ENCODE results near the gene GALR2. TPM values are rescaled to one million over a fixed set of nuclear protein-coding genes. Genes with fewer than 3 reads are reported as not detected.
"Not testable (repeated sequence)": the region's sequence is repeated elsewhere in the genome, so short reads cannot be mapped to it uniquely, and the experiment has no call there.

The GALR2 gene
- total and polyA plus RNA-seq, 8 donors: 0.48 TPM; not detected in 7

- peaks cover 0 to 24% (median 6%) of the 10 kb centered on the region in 4 donors for H3K4me1 ChIP-seq
- peaks cover 69 to 81% (median 76%) of the 10 kb centered on the region in 4 donors for H3K36me3 ChIP-seq
- DNase-seq: no peak
Observed at GRCh38 chr17:76040376-76040775, 34.2 kb upstream of the GALR2 start.

DNA sequence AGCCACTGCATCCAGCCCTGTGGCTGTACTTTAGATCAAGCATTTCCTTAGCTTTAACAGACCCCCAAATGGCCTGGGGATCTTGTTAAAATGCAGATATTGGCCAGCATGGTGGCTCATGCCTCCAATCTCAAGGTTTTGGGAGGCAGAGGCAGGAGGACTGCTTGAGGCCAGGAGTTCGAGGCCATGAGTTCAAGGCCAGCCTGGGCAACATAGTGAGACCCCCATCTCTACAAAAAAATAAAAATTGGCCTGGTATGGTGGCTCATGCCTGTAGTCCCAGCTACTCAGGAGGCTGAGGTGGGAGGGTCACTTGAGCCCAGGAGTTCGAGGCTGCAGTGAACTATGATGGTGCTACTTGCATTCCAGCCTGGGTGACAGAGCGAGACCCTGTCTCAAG, 31.7 kb upstream of the GALR2 start:
- H3K9me3 ChIP-seq; DNase-seq; H3K4me3 ChIP-seq; H3K27me3 ChIP-seq; H3K27ac ChIP-seq; H3K4me1 ChIP-seq; intact Hi-C loops (cut with DNase I; ENCODE audit: low total_unique reads): not testable (repeated sequence)
- H3K36me3 ChIP-seq: peaks cover 93 to 100% (median 99%) of the 10 kb centered on the region in 4 donors
- 94 to 100% (median 98%) methylated on average over 3 of the region's 3 CpGs for WGBS, 5 donors

More at GRCh38 chr17:76040376-76040775, 34.2 kb upstream of the GALR2 start:
- TF ChIP-seq CTCF (IDR thresholded peaks at IDR 0.05): no peak
- no peak for TF ChIP-seq POLR2A (IDR thresholded peaks at IDR 0.05)
- no peak for TF ChIP-seq POLR2AphosphoS5 (IDR thresholded peaks at IDR 0.05)
- no peak for TF ChIP-seq EP300 (IDR thresholded peaks at IDR 0.05)
- Histone ChIP-seq H3K4me3 (no peak overlapping the region), H3K9me3 (no peaks in the 10 kb centered on the region), H3K27me3 (no peaks in the 10 kb centered on the region), H3K27ac (peak overlapping the region in 1 of 5 donors; percentile 77)
- WGBS, 5 donors: 72 to 83% (median 77%) methylated on average over 6 of the region's 6 CpGs
- intact Hi-C loops (cut with DNase I; ENCODE audit: low total_unique reads): no loop called here

DNA sequence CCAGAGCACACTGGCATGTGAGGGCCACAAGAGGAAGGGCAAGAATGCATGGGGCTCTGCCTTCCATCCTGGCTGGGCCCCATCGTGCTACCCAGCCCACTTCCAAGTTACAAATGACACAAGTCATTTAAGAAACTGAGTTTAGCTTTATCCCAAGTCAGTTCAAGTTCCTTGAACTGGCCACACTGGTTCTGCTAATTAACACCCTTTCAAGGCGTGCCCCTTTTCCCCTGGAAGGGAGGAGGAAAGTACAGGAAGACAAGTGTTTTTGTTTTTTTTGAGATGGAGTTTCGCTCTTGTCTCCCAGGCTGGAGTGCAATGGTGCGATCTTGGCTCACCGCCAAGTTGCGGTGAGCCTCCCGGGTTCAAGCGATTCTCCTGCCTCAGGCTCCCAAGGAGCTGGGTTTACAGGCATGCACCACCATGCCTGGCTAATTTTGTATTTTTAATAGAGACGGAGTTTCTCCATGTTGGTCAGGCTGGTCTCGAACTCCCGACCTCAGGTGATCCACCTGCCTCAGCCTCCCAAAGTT, 30.0 kb upstream of the GALR2 start:
- H3K4me3 ChIP-seq; intact Hi-C loops (cut with DNase I; ENCODE audit: low total_unique reads); H3K4me1 ChIP-seq; H3K27ac ChIP-seq; H3K27me3 ChIP-seq; H3K9me3 ChIP-seq; DNase-seq: not testable (repeated sequence)
- 76 to 82% (median 80%) methylated on average over 9 to 11 of the region's 11 CpGs for WGBS, 5 donors
- H3K36me3 ChIP-seq: peaks cover 99 to 100% (median 100%) of the 10 kb centered on the region in 4 donors

DNA sequence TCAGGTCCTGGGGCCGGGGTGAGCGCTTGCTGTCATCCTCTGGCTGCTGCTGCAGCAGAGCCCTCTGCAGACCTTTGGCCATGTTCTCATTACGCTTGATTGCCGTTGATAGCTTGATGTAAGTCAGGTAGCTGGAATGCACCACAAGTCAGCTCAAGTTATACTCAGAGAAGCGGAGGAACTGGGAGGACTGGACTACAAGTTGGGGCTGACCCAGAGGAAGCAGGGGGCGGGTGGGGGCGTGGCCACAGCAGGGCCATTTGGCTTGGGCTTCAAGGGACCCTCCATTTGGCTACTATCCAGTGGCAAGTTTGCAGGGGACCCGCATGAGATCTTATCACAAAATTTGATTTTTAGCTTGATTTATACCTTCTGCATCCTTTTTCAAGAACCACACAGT, 28.5 kb upstream of the GALR2 start:
- WGBS, 5 donors: 79 to 91% (median 88%) methylated on average over 6 to 8 of the region's 8 CpGs
- Histone ChIP-seq H3K36me3 (peaks cover 92 to 100% (median 100%) of the 10 kb centered on the region in 4 donors), H3K4me1 (peaks cover 0 to 3% (median under 1%) of the 10 kb centered on the region in 4 donors), H3K4me3 (no peak overlapping the region), H3K27ac (no peak overlapping the region), H3K27me3 (no peaks in the 10 kb centered on the region), H3K9me3 (no peaks in the 10 kb centered on the region)
- intact Hi-C loops (cut with DNase I; ENCODE audit: low total_unique reads): no loop called here
- no peak for DNase-seq
- TF ChIP-seq POLR2A (IDR thresholded peaks at IDR 0.05) (no peak), EP300 (IDR thresholded peaks at IDR 0.05) (no peak), CTCF (IDR thresholded peaks at IDR 0.05) (no peak), POLR2AphosphoS5 (IDR thresholded peaks at IDR 0.05) (no peak)

DNA sequence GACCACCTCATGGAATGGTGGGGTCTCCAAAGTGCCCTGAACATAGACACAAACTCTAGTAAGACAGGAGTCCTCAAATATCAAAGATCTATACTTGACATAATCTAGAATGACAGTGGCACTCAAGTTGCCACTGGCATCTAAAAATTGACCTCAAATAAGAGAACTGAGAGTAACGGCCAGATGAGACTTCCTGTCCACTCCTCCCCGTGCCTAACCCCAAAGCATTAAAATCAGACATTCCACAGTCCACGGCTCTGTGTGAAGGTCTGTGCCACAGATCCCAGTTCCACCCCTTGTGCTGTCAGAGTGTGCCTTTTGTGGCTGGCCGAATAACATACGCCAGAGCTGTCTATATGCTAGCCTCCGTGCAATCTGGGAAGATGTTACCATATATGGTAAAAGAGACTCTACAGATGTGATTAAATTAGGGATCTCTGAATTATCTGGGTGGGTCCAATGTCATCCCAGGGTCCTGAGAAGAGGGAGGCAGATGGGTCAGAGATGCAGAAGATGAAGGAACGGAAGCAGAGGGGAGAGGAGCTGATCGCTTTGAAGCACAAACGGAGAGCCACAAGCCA, 26.5 kb upstream of the GALR2 start:
- DNase-seq: no peak
- WGBS, 5 donors: 79 to 88% (median 81%) methylated on average over 9 of the region's 9 CpGs
- Histone ChIP-seq H3K4me3 (no peak overlapping the region), H3K36me3 (peaks cover 77 to 100% (median 98%) of the 10 kb centered on the region in 4 donors), H3K4me1 (peaks cover 0 to 14% (median 6%) of the 10 kb centered on the region in 4 donors), H3K27me3 (no peaks in the 10 kb centered on the region), H3K27ac (no peak overlapping the region), H3K9me3 (no peaks in the 10 kb centered on the region)
- no peak for TF ChIP-seq CTCF (IDR thresholded peaks at IDR 0.05)
- no peak for TF ChIP-seq POLR2A (IDR thresholded peaks at IDR 0.05)
- no peak for TF ChIP-seq POLR2AphosphoS5 (IDR thresholded peaks at IDR 0.05)
- no peak for TF ChIP-seq EP300 (IDR thresholded peaks at IDR 0.05)
- intact Hi-C loops (cut with DNase I; ENCODE audit: low total_unique reads): no loop called here
